ENCODE measurements around the gene EPHB1. TPM values are rescaled to one million over a fixed set of nuclear protein-coding genes. Genes with fewer than 3 reads are reported as not detected.

EPHB1 gene
- total and polyA plus RNA-seq, 2 of the 13 experiments (the other 11 are each of a cell fraction or from before 2014, with no cell fraction given) = 0.07 to 0.21 TPM

DNA sequence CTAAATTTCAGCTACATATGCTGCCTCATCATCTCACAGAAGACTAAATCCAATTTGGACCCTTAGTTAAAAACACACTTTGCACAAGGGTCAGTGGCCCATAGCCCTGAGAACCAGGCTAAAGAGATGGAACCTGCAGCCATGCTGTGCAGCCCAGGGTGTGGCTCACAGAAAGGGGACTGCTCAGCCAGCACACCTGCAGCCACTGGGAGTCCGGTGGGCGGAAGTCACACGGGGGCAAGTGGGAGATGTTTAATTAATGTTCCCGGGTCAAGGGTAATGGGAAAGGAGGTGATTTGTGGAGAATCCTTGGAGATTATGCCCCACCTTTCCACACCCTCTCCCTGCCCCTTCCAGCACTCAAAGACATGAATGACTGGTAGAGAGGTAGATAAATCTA lies 467.4 kb downstream of the EPHB1 start:
- no peaks in the 10 kb centered on the region for H3K36me3 ChIP-seq (replicated peaks in 1 of 2; ENCODE audit: control insufficient read depth in 1 of 2, insufficient read depth in 2 of 2, low read length in 2 of 2)
- H3K4me2 ChIP-seq (ENCODE audit: low read depth, low read length) = no peak overlapping the region
- no peak overlapping the region for H3K9ac ChIP-seq (ENCODE audit: insufficient read depth, low read depth, low read length)
- no peak for ATAC-seq
- no peaks in the 10 kb centered on the region for H3K79me2 ChIP-seq (ENCODE audit: insufficient read depth, low read length)
- FAIRE-seq = no peak
- ChIA-PET POLR2A (no interaction called here), CTCF (ENCODE audit: low intra/inter-chr PET ratio, low total read pairs) (no interaction called here)
- no peaks in the 10 kb centered on the region for H3K4me1 ChIP-seq (ENCODE audit: insufficient read depth, low read length)
- intact Hi-C loops (cut with micrococcal nuclease; ENCODE audit: unreplicated experiment) (no loop called here), in situ Hi-C loops (cut with HindIII; ENCODE audit: extremely low pct_ligation_motif_present, low pct_unique_long_range_greater_than_20kb) (no loop called here)
- BruUV-seq (replicated peaks) = no TSS peak
- 31% methylated on average over 4 of the region's 4 CpGs for WGBS (ENCODE audit: low lambda C conversion rate)
- no peaks in the 10 kb centered on the region for H4K20me1 ChIP-seq (ENCODE audit: insufficient read depth, low read length)
- H3K27me3 ChIP-seq (ENCODE audit: control insufficient read depth in 1 of 2, insufficient read depth in 2 of 2, low read length in 2 of 2) = no peaks in the 10 kb centered on the region
- no peak for TF ChIP-seq GABPB1 (CRISPR knock-in tag; IDR thresholded peaks at IDR 0.05)
- no peak for TF ChIP-seq EEA1 (CRISPR knock-in tag; IDR thresholded peaks at IDR 0.05; ENCODE audit: borderline replicate concordance)
- TF ChIP-seq HIVEP1 (CRISPR knock-in tag; IDR thresholded peaks at IDR 0.05) = no peak
- TF ChIP-seq SIX4 (CRISPR knock-in tag; IDR thresholded peaks at IDR 0.05) = no peak
- no peak for TF ChIP-seq EED (CRISPR knock-in tag; IDR thresholded peaks at IDR 0.05)
- TF ChIP-seq JUN (CRISPR knock-in tag; IDR thresholded peaks at IDR 0.05) = no peak
- TF ChIP-seq, protein P1, sequence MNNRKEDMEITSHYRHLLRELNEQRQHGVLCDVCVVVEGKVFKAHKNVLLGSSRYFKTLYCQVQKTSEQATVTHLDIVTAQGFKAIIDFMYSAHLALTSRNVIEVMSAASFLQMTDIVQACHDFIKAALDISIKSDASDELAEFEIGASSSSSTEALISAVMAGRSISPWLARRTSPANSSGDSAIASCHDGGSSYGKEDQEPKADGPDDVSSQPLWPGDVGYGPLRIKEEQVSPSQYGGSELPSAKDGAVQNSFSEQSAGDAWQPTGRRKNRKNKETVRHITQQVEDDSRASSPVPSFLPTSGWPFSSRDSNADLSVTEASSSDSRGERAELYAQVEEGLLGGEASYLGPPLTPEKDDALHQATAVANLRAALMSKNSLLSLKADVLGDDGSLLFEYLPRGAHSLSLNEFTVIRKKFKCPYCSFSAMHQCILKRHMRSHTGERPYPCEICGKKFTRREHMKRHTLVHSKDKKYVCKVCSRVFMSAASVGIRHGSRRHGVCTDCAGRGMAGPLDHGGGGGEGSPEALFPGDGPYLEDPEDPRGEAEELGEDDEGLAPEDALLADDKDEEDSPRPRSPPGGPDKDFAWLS (CRISPR knock-in tag; IDR thresholded peaks at IDR 0.05; ENCODE audit: borderline replicate concordance) = no peak
- TF ChIP-seq ZNF879 (CRISPR knock-in tag; IDR thresholded peaks at IDR 0.05) = no peak
- TF ChIP-seq, protein P2, sequence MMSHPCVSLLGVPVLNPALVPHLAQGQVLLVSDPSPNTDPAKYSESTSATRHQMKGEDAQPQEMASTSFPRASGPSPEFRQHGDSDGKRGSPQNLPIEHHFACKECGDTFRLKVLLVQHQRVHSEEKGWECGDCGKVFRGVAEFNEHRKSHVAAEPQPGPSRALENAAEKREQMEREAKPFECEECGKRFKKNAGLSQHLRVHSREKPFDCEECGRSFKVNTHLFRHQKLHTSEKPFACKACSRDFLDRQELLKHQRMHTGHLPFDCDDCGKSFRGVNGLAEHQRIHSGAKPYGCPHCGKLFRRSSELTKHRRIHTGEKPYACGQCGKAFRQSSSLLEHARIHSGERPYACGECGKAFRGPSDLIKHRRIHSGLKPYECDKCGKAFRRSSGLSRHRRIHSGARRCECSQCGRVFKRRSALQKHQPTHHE (CRISPR knock-in tag; IDR thresholded peaks at IDR 0.05; ENCODE audit: borderline replicate concordance) = no peak
- no peak for TF ChIP-seq ZNF773 (CRISPR knock-in tag; IDR thresholded peaks at IDR 0.05; ENCODE audit: borderline replicate concordance)
- TF ChIP-seq, protein P3, sequence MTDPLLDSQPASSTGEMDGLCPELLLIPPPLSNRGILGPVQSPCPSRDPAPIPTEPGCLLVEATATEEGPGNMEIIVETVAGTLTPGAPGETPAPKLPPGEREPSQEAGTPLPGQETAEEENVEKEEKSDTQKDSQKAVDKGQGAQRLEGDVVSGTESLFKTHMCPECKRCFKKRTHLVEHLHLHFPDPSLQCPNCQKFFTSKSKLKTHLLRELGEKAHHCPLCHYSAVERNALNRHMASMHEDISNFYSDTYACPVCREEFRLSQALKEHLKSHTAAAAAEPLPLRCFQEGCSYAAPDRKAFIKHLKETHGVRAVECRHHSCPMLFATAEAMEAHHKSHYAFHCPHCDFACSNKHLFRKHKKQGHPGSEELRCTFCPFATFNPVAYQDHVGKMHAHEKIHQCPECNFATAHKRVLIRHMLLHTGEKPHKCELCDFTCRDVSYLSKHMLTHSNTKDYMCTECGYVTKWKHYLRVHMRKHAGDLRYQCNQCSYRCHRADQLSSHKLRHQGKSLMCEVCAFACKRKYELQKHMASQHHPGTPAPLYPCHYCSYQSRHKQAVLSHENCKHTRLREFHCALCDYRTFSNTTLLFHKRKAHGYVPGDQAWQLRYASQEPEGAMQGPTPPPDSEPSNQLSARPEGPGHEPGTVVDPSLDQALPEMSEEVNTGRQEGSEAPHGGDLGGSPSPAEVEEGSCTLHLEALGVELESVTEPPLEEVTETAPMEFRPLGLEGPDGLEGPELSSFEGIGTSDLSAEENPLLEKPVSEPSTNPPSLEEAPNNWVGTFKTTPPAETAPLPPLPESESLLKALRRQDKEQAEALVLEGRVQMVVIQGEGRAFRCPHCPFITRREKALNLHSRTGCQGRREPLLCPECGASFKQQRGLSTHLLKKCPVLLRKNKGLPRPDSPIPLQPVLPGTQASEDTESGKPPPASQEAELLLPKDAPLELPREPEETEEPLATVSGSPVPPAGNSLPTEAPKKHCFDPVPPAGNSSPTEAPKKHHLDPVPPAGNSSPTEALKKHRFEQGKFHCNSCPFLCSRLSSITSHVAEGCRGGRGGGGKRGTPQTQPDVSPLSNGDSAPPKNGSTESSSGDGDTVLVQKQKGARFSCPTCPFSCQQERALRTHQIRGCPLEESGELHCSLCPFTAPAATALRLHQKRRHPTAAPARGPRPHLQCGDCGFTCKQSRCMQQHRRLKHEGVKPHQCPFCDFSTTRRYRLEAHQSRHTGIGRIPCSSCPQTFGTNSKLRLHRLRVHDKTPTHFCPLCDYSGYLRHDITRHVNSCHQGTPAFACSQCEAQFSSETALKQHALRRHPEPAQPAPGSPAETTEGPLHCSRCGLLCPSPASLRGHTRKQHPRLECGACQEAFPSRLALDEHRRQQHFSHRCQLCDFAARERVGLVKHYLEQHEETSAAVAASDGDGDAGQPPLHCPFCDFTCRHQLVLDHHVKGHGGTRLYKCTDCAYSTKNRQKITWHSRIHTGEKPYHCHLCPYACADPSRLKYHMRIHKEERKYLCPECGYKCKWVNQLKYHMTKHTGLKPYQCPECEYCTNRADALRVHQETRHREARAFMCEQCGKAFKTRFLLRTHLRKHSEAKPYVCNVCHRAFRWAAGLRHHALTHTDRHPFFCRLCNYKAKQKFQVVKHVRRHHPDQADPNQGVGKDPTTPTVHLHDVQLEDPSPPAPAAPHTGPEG (CRISPR knock-in tag; IDR thresholded peaks at IDR 0.05) = no peak
- TF ChIP-seq, protein P4, sequence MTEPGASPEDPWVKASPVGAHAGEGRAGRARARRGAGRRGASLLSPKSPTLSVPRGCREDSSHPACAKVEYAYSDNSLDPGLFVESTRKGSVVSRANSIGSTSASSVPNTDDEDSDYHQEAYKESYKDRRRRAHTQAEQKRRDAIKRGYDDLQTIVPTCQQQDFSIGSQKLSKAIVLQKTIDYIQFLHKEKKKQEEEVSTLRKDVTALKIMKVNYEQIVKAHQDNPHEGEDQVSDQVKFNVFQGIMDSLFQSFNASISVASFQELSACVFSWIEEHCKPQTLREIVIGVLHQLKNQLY (CRISPR knock-in tag; IDR thresholded peaks at IDR 0.05) = no peak
- no peak for TF ChIP-seq ZFP36L2 (CRISPR knock-in tag; IDR thresholded peaks at IDR 0.05)
- no peak overlapping the region for H3K27ac ChIP-seq (ENCODE audit: extremely low read length, insufficient read depth, low read length)
- H2AFZ ChIP-seq (ENCODE audit: low read length) = no peak overlapping the region
- no peak for DNase-seq (ENCODE audit: low spot score)
- no peaks in the 10 kb centered on the region for H3K9me3 ChIP-seq (ENCODE audit: low read length)
- no peak overlapping the region for H3K4me3 ChIP-seq (replicated peaks in 1 of 3; ENCODE audit: insufficient read depth in 1 of 3, low read depth in 2 of 3, low read length in 3 of 3)
